Kasumi-1 (cell line): ENCODE results near the gene KIAA0040.
"Not testable (repeated sequence)": the region's sequence is repeated elsewhere in the genome, so short reads cannot be mapped to it uniquely, and the experiment has no call there.

ENCODE experiments used
- DNase-seq, 2 experiments: peaks; one replicate each; lab custom pipeline; 2025; lab: John Stamatoyannopoulos, UW

Gene KIAA0040

GRCh38 chr1:175137369-175137768 lies 55.2 kb downstream of the KIAA0040 start:
- no peak for DNase-seq

DNA sequence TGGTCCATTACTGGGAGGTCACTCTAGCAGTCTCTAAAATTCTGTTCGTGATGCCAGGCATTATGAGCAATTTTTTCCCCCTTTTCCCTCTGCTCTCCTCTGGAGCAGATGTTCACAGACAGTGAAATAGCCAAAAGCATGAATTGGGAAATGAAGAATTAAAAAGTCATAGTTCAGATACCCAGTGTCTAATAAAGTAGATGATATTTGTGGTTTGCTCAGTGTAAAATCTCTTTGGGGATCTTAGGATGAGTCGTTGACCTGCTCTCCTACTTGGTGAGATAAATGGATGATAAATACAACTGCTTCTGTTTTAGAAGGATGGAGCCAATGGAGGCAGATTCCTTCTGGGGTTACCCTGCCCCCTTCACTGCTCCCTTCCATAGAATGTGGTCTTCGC lies 56.3 kb downstream of the KIAA0040 start:
- no peak for DNase-seq

DNA sequence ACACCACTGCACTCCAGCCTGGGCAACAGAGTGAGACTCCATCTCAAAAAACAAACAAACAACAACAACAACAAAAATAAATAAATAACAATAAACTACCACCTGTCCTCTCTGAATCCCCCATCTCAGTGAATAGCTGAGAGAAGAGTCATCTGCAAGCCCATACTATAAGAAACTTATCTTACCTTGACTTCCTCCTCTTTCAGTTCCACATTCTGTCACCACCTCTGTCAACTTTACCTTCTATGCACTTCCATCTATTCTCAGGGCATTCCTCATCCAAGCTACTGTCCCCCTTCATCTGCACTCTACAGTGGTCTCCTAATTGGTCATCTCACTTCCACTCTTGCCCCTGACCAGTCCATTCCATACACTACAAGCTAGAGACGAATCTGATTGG lies 58.1 kb downstream of the KIAA0040 start:
- DNase-seq: no peak

DNA sequence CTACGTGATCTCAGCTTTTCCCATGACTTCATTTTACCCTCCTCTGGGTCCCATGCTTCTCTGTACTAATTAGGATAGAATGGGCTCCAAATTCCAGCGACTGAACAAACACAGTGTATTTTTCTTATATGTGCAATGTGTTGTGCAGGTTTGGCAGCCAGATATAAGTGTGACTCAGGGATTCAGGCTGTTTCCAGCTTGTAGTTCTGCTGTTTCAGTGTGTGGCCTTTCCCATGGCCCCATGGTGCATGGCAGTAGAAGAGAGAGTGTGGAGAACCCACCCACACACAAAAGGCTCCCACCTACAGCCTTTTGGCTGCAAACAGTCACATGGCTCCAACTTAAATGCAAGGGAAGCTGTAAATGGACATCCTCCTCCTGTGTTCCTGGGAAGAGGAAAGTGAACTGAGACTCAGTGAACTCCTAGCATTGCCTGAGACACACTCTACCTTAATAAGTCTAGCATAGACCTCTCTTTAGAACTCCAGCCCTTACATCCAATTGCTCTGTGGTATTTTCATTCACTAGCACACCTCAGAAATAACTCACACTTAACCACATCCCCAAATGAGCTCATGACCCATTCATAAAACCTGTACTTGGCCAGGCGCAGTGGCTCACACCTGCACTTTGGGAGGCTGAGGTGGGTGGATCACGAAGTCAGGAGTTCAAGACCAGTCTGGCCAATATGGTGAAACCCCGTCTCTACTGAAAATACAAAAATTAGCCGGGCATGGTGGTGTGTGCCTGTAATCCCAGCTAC lies 58.7 kb downstream of the KIAA0040 start:
- DNase-seq: no peak

GRCh38 chr1:175132436-175132835 lies 60.1 kb downstream of the KIAA0040 start:
- DNase-seq: no peak

GRCh38 chr1:175131095-175131494 lies 61.5 kb downstream of the KIAA0040 start:
- no peak for DNase-seq

DNA sequence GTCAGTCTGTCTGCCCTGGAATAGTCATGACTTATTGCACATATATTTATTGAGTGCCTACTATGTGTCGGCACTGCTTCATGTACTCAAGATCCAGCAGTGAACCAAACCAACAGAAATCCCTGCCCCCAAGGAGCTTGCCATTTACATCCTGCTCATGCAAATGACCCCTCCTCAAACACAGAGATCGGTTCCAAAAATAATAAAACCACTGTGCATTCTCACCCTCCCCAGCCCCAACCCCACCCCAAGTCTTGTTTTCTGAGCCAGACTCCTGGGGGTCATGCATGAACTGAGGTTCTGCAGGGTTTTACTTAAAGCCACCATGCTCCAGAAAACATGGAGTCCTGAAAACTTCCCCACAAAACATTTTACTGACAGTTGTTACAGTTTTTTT lies 61.9 kb downstream of the KIAA0040 start:
- no peak for DNase-seq

DNA sequence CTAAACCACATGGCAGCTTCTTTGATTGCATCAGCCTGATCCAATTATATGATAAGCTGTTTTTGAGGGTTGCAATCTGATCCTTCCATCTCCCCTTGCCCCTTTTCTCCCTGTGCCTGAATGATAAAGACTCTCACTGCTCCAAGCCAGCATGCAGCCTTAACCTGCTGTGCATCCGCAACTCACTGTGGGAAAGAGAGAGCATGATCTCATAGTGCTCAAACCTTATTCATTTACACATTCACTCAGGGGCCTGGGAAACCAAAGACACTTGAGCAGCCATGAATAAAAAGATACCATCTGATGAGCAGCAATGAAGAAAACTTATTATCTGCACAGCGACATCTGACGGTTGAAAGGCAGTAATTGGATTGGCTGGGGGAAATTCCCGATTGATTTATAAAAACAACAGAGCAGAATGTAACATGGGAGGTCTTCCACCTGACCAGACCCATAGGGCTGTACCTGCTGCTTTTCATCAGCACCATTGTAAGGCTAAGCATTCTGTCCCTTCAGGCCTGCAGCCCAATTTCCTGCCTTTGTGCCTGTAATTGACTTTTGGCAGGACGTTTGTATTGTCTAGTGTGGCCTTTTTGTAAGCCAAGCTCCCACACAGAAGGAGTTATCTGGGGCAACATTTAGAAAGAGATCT lies 62.5 kb downstream of the KIAA0040 start:
- DNase-seq: no peak

DNA sequence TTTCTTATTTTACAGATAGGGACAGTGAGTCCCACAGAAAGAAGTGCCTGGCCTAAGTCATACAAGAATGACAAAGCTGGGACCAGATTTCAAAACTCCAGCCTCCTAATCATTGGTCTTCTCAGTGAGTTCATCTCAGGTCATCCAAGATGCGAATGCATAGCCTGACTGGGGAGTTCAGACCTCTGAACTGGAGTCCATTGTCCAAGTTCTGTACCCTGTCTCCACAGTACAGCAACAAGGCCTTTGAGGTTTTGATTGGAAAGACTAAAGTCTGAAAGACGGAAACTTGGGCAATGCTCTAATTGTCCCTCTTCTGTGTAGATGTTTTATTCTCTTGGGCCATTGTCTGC lies 63.0 kb downstream of the KIAA0040 start:
- no peak for DNase-seq

DNA sequence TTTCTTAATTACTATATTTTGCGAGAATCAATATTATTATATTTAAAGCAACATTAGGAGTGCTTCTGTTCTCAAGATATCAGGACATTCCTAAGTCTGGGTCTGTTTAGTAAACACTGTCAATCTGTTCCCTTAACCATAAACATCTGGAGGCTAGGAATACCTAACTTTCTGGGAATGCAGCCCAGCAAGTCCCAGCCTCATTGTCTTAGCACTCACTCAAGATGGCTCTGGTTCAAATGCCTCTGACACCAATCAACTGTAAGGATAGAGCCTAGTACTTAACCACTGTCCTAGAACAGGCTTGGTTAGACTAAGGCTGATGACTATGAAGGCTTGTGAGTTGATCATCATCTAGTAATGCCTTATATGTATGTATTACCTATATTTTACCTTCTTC lies 63.4 kb downstream of the KIAA0040 start:
- DNase-seq: no peak

- DNase-seq: no peak
These were observed 64.1 kb downstream of the KIAA0040 start for GRCh38 chr1:175128523-175128922.

GRCh38 chr1:175127565-175127964 lies 65.0 kb downstream of the KIAA0040 start:
- DNase-seq: peak in 1 of 2 experiments; percentile 31

DNA sequence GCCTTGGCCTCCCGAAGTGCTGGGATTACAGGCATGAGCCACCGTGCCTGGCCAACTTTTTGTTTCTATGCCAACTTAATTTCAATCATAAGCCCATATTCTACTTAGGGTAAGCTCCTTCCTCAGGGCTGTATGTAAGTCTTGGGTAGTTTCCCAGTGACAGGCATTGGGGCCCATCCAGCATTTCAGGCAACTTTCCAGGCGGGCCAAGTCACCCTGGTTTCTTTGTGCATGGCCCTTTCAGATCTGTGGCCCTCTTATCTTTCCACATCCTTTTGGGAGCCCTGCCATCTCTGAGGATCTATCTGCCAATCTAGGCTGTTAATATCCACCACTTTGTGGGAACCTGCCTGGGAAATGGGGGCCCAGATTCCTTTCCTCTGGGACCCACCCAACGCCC lies 66.2 kb downstream of the KIAA0040 start:
- DNase-seq: no peak

GRCh38 chr1:175124861-175125260 lies 67.7 kb downstream of the KIAA0040 start:
- peak in 1 of 2 experiments; percentile 27 for DNase-seq

DNA sequence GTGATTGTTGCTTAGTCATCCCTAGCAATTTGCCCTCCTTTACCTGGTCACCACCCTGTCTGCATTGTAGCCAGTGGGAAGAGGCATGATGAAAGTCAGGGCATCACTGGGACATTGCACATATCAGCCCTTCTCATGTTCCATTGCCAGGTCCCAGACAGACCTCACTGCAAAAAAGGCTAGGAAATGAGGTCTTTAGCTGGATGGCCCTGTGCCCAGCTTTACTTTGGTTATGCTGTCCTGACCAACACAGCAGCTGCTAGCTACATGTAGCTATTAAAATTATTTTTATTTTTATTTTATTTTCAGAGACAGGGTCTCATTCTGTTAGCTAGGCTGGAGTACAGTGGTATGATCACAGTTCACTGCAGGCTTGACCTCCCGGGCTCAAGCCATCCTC lies 72.1 kb downstream of the KIAA0040 start:
- DNase-seq: no peak

DNA sequence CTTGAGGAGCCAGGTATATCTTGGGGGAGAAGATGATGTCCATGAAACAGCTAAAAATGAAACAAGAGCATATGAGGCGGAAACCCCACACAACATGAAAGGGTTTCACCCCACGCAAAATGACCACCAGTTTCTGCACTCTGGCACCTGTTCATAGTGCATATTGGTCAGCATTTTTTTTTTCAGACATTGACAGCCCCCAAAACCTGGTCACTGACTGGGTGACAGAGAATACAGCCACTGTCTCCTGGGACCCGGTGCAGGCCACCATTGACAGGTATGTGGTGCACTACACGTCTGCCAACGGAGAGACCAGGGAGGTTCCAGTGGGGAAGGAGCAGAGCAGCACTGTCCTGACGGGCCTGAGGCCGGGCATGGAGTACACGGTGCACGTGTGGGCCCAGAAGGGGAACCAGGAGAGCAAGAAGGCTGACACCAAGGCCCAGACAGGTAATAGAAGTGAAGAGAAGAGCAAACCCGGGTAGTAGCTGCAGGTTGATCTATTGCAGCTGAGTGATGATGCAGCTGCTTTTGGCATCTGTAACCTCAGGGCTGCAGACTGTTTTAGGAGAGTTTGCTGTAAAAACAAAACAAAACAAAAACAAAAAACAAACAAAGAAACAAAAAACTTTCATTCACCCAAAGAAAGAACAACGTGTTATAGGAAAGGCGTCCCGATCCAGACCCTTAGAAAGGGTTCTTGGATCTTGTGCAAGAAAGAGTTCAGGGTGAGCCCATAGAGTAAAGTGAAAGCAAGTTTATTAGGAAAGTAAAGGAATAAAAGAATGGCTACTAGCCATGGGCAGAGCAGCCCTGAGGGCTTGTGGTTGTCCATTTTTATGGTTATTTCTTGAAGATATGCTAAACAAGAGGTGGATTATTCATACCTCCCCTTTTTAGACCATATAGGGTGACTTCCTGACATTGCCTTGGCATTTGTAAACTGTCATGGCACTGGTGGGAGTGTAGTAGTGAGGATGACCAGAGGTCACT lies 73.9 kb downstream of the KIAA0040 start:
- no peak for DNase-seq

GRCh38 chr1:175116903-175117302 lies 75.7 kb downstream of the KIAA0040 start:
- no peak for DNase-seq

DNA sequence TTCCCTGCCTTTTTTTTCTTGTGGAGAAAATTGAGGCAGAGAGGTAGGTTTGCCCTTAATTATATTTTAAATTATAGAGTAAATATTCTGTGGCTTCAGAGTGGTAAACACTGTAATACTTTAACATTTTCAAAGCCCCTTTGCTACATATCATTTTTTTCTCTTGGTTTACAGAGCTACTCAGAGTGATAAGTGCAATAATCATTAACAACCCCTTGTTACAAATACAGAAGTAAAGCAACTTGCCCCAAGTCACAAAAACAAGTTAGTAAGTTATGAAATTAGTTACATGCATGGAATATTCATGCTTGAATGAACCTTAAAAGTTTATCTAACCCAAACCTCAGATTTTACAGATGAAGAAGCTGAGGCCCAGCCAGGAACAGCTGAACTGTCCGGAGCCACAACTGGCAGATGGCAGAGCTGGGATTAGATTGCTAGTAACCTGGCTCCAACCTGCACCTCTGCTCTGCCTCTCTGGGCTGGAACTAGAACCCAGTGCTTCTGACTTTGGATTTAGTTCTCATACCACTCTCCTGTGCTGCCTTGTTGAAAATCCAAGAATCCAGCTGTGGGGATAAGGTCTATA lies 76.3 kb downstream of the KIAA0040 start:
- no peak for DNase-seq

GRCh38 chr1:175114996-175115395 lies 77.6 kb downstream of the KIAA0040 start:
- no peak for DNase-seq

- DNase-seq: not testable (repeated sequence)
These were observed 84.2 kb downstream of the KIAA0040 start for GRCh38 chr1:175108331-175108820.
